HCT116 (cell line): ENCODE results near the gene DOCK4.

ENCODE experiments used
- CEBPB ChIP-seq: IDR thresholded peaks from 2 replicates; pipeline ENCODE4 v1.6.1; 2012; ENCODE audit warnings: low read depth
- CTCF ChIP-seq, 3 experiments: fragments of 200-600 bp in 1 of 3; sonication (generic) in 1 of 3; IDR thresholded peaks in 2 of 3; conservative IDR thresholded peaks in 1 of 3; 2 replicates each; pipeline ENCODE4 v1.5.1; 2012 to 2017; ENCODE audit warnings: low read depth in 2 of 3, low read length in 2 of 3, antibody characterized with exemption in 1 of 3, borderline replicate concordance in 1 of 3, control low read depth in 1 of 3, mild to moderate bottlenecking in 1 of 3, mixed read lengths in 1 of 3, mixed run types in 1 of 3, moderate library complexity in 1 of 3; ENCODE audit not compliant: insufficient read depth in 1 of 3
- EGR1 ChIP-seq: IDR thresholded peaks from 2 replicates; pipeline ENCODE4 v1.6.1; 2012; ENCODE audit warnings: low read depth
- YY1 ChIP-seq: IDR thresholded peaks from 2 replicates; pipeline ENCODE4 v1.6.1; 2011; ENCODE audit warnings: low read length, low read depth, moderate library complexity, mild to moderate bottlenecking; ENCODE audit not compliant: insufficient replicate concordance; ENCODE audit errors: extremely low read depth

GRCh38 chr7:112199672-112200071 lies 6.5 kb downstream of the DOCK4 start:
- no peak for TF ChIP-seq YY1
- TF ChIP-seq EGR1: no peak
- TF ChIP-seq CEBPB: no peak
- no peak for TF ChIP-seq CTCF (IDR thresholded peaks at IDR 0.05 in 2 of 3, conservative IDR thresholded peaks at IDR 0.05 in 1 of 3; ENCODE audit: borderline replicate concordance in 1 of 3, insufficient read depth in 1 of 3, low read depth in 2 of 3, low read length in 2 of 3)
